MV-4-11 (cell line): ENCODE results near the gene TASP1.

Experiments used
- DNase-seq: peaks from one replicate; lab custom pipeline; 2025; lab: John Stamatoyannopoulos, UW

Gene TASP1

DNA sequence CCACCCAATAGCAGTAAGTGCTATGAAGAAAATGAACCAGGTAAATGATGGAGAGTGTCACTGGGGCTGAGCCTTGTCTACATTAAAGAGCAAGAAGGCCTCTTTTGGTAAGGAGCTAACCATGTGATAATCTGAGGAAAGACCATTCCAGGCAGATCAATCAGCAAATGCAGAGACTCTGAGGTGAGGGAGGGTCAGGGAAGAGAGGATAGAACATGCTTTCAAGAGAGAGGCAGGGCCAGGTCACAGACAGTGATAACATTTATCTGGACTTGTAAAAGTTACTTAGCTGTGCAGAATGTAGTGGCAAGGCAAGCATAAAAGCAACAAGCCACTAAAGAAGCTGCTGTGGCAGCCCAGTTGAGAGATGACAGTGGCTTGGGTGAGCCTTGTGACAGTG is 197.3 kb downstream of the TASP1 start:
- DNase-seq: no peak

DNA sequence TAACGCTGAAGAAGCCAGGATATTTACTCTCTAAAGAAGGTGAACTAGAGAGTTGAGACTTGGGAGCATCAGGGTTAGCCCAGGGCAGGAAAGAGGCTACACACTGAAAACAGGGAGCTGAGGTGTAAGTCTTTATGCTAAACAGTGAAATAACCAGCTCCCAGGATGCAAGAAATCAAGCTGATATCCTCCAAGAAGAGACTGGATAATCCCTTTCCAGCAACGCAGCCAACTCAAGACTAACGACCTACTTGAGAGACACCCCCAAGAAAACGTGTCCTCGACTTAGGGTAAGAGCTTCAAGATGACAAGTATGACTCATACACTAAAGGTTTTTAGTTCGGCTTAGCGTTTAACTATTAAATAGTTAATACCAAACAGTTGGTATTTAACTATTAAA is 202.2 kb downstream of the TASP1 start:
- DNase-seq: no peak

GRCh38 chr20:13432126-13432525 is 206.6 kb downstream of the TASP1 start:
- DNase-seq: no peak

- DNase-seq: peak; percentile 92
Measured at GRCh38 chr20:13430346-13431002, 208.3 kb downstream of the TASP1 start.

DNA sequence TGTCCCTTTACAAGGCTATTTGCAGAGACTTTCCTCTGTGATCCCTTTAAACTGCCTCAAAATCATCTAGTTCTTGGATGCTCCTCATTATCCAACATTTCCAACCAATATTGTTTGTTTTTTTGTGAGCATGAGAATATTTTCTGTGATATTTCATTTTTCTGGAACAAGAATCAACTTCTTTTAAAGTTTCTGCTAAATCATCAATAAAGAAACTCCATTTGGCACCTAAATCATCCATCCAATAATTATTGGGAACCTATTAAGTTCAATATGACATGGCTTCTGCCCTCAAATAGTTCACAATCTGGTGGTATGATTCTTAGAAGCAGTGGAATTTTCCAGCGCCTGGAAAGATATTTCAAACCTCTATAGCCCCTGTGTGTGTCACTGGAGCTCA is 210.0 kb downstream of the TASP1 start:
- no peak for DNase-seq

DNA sequence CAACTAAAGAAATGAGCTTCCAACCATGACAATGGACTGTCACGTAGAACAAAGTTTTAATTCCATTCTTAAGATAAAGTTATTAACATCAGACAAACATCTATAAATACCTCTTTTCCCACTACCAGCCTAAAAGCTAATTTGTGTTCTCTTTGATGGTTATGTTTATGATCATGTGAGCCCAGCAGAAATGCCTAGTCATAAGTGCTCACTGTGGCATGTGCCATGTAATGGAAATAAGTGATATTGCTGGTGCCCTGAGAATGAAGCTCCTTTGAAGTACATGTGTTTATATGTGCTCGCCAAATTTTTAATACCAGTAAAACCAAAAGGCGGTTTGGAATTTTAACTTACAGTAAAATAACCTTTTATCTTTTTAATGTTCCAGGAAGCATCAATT is 211.9 kb downstream of the TASP1 start:
- no peak for DNase-seq

- DNase-seq: no peak
Measured at GRCh38 chr20:13425381-13426135, 213.2 kb downstream of the TASP1 start.

- no peak for DNase-seq
Measured at GRCh38 chr20:13424174-13424833, 214.4 kb downstream of the TASP1 start.

DNA sequence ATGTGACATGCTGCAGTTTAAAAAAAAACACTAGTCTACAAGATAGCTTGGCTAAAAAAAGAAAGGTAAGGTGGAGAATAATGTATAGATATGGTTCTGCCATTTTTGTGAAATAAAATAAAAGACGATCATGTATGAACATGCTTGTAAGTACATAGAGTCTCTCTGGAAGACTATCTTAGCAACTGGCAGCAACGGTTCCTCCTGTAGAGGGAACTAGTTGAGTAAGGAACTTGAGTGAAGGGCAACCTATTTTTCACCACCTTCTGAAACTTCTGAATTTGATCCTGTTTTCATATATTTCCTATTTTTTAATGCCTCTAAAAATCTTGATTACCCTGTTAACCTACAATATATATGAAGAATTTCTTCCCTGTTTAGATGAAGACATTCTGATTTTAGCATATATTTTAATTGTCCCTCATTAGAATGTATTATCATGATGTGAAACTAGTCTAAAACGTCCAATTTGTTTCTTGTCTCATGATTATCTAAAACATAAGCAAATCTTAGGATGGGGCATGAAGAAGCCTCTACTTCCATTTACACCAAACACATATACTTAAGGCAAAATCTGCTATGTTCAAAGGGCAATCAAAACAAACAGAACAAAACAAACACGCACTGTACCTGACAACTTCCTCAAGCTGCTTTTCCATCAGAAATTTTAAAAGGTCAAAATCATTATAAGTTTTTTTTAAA is 215.1 kb downstream of the TASP1 start:
- DNase-seq: no peak

DNA sequence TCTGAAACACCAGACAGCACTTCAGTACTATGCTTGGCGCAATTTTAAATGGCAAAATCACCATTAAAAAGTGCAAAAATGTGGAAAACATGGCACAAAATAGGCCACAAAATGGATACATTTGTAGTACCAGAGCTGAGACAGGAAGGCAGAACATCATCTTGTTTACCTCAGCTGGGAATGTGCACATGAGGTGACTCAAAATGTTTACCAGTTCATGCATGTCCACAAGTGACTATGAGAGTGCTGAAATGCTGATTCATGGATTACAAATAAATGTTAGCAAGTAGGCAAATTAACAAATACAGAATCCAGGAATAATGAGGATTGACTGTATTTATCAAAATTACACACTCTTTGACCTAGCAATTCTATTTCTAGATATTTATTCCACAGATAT is 216.1 kb downstream of the TASP1 start:
- DNase-seq: no peak

- peak; percentile 51 for DNase-seq
Measured at GRCh38 chr20:13420625-13421024, 218.1 kb downstream of the TASP1 start.

- no peak for DNase-seq
Measured at GRCh38 chr20:13419477-13419876, 219.3 kb downstream of the TASP1 start.

DNA sequence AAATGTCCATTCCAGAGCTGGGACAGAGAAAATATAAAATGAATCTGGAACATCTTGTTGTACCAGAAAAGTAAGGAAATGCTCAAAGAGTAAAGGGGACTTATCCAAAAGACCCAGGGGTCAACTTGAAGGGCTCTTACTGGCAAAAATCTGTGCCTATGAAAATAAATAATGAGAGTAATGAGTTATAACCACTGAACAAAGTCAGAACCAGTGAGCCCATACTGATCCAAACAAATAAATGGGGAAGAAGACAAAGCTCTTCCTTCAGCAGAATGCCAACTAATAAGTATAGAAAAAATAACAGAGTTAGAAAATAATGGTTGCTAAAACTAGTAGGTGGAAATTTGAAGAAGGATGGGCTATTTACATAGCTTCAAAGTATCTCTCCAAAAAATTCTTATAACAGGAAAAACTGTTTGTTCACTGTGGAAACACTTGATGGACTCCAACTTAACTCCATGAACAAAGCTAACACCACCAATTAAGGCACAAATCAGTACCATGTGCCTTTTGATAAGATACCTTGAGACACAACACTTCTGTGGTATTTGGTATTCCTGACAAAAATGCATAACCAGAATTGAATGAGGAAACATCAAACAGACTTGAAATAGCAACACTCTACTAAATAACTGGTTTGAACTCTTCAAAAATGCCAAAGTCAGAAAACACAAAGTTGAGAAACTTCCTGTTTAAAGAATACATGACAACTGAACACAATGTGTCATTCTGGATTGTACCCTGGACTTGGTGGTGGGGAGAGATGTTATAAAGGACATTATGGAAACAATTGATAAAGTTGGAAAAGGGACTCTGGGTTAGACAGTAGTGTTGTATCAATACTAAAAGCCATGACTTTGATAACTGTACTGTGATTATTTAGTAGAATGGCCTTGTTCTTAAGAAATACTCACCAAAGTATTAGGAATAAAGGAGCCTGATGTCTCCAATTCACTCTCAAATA is 220.2 kb downstream of the TASP1 start:
- peak; percentile 61 for DNase-seq

DNA sequence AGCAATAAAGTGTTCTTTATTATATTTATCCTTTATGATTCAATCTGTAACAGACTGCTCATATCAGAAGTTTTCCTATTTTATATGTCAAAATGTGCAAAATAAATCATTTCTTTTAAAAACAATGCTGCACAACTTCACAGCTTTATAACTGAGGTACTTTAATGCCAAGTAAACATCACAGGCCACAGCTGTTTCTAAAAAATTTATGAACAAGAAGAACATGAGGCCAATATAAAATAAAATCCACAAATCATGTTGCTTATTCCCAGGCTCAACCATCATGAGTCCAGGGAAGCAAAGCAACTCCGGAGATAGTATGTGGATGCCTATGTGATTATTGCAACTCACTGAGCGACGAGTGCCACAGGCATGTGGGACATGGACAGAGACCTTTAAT is 222.2 kb downstream of the TASP1 start:
- DNase-seq: no peak

DNA sequence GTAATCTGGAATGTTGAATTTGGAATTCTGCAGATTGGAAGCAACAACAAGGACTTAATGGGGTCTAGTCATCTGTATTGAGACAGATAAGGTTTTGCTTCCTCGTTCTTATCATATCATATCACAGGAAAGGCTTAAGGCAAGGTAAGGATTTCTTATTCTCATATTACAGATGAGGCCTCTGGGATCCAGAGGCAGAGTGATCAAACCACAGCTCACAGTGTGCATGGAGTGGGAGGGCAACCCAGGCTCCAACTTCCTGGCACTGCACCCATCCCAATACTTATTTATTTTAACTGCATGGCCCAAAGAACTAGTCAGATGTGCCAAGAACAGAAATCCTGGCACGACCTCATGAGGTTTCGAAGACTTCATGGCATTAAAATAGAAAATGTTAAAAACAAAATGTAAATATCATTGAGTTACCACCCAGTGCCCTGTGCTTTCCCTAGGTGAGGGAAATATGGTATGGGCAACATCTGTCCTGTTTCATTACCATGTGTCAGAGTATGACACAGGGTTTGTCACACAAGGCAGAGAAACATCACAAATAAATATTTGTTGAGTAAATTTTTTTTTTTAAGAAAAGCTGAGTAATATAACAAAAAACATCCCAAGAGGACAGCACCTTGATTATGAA is 225.8 kb downstream of the TASP1 start:
- no peak for DNase-seq

GRCh38 chr20:13404293-13404692 is 234.4 kb downstream of the TASP1 start:
- no peak for DNase-seq

- no peak for DNase-seq
Measured at GRCh38 chr20:13403453-13403852, 235.3 kb downstream of the TASP1 start.

DNA sequence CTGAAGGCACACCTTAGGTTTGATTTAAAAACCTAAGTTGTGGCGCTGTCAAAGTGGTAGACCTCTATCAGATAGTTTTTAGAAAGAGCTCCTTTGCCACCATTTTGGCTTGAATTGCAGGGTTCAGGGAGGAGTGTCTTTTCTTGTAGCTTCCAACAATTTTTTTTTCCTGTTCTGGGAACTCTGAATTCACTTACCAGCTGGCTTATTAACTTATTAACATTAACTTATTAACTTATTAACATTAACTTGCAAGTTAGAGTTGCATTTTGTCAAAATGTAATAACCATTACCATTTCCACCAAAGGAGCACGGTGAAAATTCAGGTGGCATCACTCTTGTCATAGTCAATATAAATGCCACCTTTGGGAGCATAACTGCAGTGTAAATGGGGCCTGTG is 235.7 kb downstream of the TASP1 start:
- no peak for DNase-seq

- DNase-seq: no peak
Measured at GRCh38 chr20:13402171-13402760, 236.5 kb downstream of the TASP1 start.

DNA sequence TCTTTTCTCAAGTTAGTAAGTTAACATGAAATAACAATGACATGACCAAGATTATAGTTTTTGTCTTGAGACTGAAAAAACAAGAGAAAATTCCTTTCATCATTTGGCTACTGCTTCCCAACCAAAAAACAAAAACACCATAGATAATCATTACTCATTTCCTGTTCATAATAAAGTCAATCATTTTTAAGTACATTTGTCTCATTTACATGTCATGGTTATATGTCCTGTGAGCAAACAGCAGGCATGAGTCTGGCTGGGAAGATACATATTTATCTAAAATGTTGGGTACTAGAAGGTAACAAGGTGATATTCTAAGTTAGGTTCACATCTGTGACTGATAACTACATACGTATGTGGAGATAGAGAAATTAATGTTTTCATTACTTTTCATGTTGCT is 237.1 kb downstream of the TASP1 start:
- DNase-seq: no peak

- no peak for DNase-seq
Measured at GRCh38 chr20:13400453-13400852, 238.3 kb downstream of the TASP1 start.
